Measurements from ENCODE around the gene EIF2AK3. TPM values are rescaled to one million over a fixed set of nuclear protein-coding genes. Genes with fewer than 3 reads are reported as not detected.

The EIF2AK3 gene
- total and polyA plus RNA-seq, 2 donors from 2014 or later, result 5.7 to 20.8 TPM

- TF ChIP-seq CTCF (IDR thresholded peaks at IDR 0.05; ENCODE audit: borderline replicate concordance, extremely low read depth, insufficient read depth), result no peak
- Histone ChIP-seq H3K9ac (ENCODE audit: low read length in 3 of 3) (no peak overlapping the region), H3K4me1 (ENCODE audit: control insufficient read depth in 2 of 3, insufficient read depth in 2 of 3, low read depth in 1 of 3, low read length in 3 of 3) (no peaks in the 10 kb centered on the region), H3K4me3 (ENCODE audit: low read length in 3 of 3) (no peak overlapping the region), H3K36me3 (ENCODE audit: control insufficient read depth in 2 of 3, insufficient read depth in 3 of 3, low read length in 3 of 3) (no peaks in the 10 kb centered on the region), H3K27ac (ENCODE audit: low read depth in 2 of 2, low read length in 2 of 2) (no peak overlapping the region), H3K27me3 (ENCODE audit: control insufficient read depth, insufficient read depth, low read length) (no peaks in the 10 kb centered on the region), H3K9me3 (ENCODE audit: control insufficient read depth in 2 of 3, insufficient read depth in 1 of 3, low read length in 3 of 3) (peaks cover 0 to 3% (median 0%) of the 10 kb centered on the region in 3 donors)
- intact Hi-C loops (cut with DNase I), result no loop called here
- FAIRE-seq, result no peak
- no peak for DNase-seq
These were observed 88.8 kb downstream of the EIF2AK3 start for GRCh38 chr2:88538362-88538917.

- intact Hi-C loops (cut with DNase I), result no loop called here
- H3K36me3 ChIP-seq (ENCODE audit: control insufficient read depth in 2 of 3, insufficient read depth in 3 of 3, low read length in 3 of 3), result no peaks in the 10 kb centered on the region
- H3K4me1 ChIP-seq (ENCODE audit: control insufficient read depth in 2 of 3, insufficient read depth in 2 of 3, low read depth in 1 of 3, low read length in 3 of 3), result no peaks in the 10 kb centered on the region
- DNase-seq, result no peak
- no peak for TF ChIP-seq CTCF (IDR thresholded peaks at IDR 0.05; ENCODE audit: borderline replicate concordance, extremely low read depth, insufficient read depth)
- no peak overlapping the region for H3K27ac ChIP-seq (ENCODE audit: low read depth in 2 of 2, low read length in 2 of 2)
- no peak overlapping the region for H3K9ac ChIP-seq (ENCODE audit: low read length in 3 of 3)
- FAIRE-seq, result no peak
- H3K27me3 ChIP-seq (ENCODE audit: control insufficient read depth, insufficient read depth, low read length), result no peaks in the 10 kb centered on the region
- no peak overlapping the region for H3K4me3 ChIP-seq (ENCODE audit: low read length in 3 of 3)
- H3K9me3 ChIP-seq (ENCODE audit: control insufficient read depth in 2 of 3, insufficient read depth in 1 of 3, low read length in 3 of 3), result peaks cover 0 to 3% (median 0%) of the 10 kb centered on the region in 3 donors
These were observed 89.6 kb downstream of the EIF2AK3 start for GRCh38 chr2:88537640-88538039.

GRCh38 chr2:88530081-88530480, 97.2 kb downstream of the EIF2AK3 start:
- Histone ChIP-seq H3K4me3 (ENCODE audit: low read length in 3 of 3) (no peak overlapping the region), H3K9me3 (ENCODE audit: control insufficient read depth in 2 of 3, insufficient read depth in 1 of 3, low read length in 3 of 3) (no peaks in the 10 kb centered on the region), H3K36me3 (ENCODE audit: control insufficient read depth in 2 of 3, insufficient read depth in 3 of 3, low read length in 3 of 3) (no peaks in the 10 kb centered on the region), H3K27ac (ENCODE audit: low read depth in 2 of 2, low read length in 2 of 2) (no peak overlapping the region), H3K27me3 (ENCODE audit: control insufficient read depth, insufficient read depth, low read length) (no peaks in the 10 kb centered on the region), H3K4me1 (ENCODE audit: control insufficient read depth in 2 of 3, insufficient read depth in 2 of 3, low read depth in 1 of 3, low read length in 3 of 3) (no peaks in the 10 kb centered on the region), H3K9ac (ENCODE audit: low read length in 3 of 3) (no peak overlapping the region)
- FAIRE-seq (no peak), DNase-seq (no peak)
- TF ChIP-seq CTCF (IDR thresholded peaks at IDR 0.05; ENCODE audit: borderline replicate concordance, extremely low read depth, insufficient read depth), result no peak
- intact Hi-C loops (cut with DNase I), result no loop called here
